ENCODE data around the gene TTC22. TPM values are rescaled to one million over a fixed set of nuclear protein-coding genes. Genes with fewer than 3 reads are reported as not detected.

Gene TTC22
- total RNA-seq, result 1 to 10 TPM; 4.8 to 5.3 TPM

- Mint-ChIP-seq H3K36me3 (no peaks in the 10 kb centered on the region), H3K4me1 (peaks cover 41% of the 10 kb centered on the region), H3K27ac (peak within 1 kb of the TSS; percentile 81), H3K9me3 (no peaks in the 10 kb centered on the region), H3K4me3 (peak within 1 kb of the TSS; percentile 86), H3K27me3 (no peaks in the 10 kb centered on the region)
- DNase-seq, result peak; percentile 77
Observed at GRCh38 chr1:54800899-54801759, at the start of gene TTC22. TTC22 (minus strand) TSS chr1:54801323; CDS start chr1:54801163, 160 bp downstream.

- peaks cover 18% of the 10 kb centered on the region for H3K36me3 Mint-ChIP-seq
- H3K4me3 Mint-ChIP-seq, result no peak overlapping the region
- no peaks in the 10 kb centered on the region for H3K4me1 Mint-ChIP-seq
- H3K27ac Mint-ChIP-seq, result no peak overlapping the region
- H3K9me3 Mint-ChIP-seq, result no peaks in the 10 kb centered on the region
- no peaks in the 10 kb centered on the region for H3K27me3 Mint-ChIP-seq
- no peak for DNase-seq
Observed at GRCh38 chr1:54850737-54851136, 49.6 kb upstream of the TTC22 start.

- Mint-ChIP-seq H3K4me3 (no peak overlapping the region), H3K27me3 (no peaks in the 10 kb centered on the region), H3K4me1 (no peaks in the 10 kb centered on the region), H3K9me3 (no peaks in the 10 kb centered on the region), H3K36me3 (peaks cover 18% of the 10 kb centered on the region), H3K27ac (no peak overlapping the region)
- no peak for DNase-seq
Observed at GRCh38 chr1:54850069-54850730, 49.1 kb upstream of the TTC22 start.

DNA sequence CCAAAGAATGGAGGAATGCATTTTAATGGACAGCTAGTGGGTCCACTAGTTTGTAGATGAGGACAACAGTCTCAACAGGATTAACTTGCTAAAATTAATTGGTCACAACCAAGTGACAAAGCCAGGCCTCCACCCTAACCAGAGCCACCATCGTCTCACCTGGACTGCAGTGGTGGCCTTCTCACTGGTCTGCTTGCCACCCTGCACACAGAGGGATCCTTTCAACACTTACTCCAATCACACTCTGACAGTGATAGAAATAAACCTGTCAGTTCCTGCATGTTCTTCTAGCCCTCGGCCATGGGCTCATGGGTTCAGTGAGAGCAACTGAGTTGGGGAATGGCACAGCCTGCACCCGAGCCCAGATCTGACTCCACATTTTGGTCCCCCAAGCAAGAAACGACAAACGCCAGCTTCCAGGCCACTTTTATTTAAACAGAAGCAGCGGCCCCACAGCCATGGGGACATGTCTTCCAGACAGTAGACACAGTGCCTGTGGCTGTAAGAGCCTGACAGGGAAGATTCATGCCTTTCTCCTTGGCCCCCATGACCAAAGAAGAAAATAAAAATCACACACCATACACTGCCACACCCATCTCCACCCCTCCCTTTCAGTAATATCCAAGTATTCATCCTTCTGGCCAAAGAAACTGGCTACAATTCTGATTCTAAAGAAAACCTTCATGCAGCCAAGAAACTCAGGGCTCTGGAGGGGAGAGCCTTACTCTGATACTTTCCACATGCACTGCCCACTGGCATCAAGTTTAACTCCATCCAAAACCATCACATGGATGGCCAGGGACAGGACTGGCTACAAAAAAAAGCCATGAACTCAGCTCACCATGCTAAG lies 48.3 kb upstream of the TTC22 start:
- Mint-ChIP-seq H3K4me3 (no peak overlapping the region), H3K27me3 (no peaks in the 10 kb centered on the region), H3K27ac (no peak overlapping the region), H3K36me3 (peaks cover 18% of the 10 kb centered on the region), H3K4me1 (no peaks in the 10 kb centered on the region), H3K9me3 (no peaks in the 10 kb centered on the region)
- no peak for DNase-seq

DNA sequence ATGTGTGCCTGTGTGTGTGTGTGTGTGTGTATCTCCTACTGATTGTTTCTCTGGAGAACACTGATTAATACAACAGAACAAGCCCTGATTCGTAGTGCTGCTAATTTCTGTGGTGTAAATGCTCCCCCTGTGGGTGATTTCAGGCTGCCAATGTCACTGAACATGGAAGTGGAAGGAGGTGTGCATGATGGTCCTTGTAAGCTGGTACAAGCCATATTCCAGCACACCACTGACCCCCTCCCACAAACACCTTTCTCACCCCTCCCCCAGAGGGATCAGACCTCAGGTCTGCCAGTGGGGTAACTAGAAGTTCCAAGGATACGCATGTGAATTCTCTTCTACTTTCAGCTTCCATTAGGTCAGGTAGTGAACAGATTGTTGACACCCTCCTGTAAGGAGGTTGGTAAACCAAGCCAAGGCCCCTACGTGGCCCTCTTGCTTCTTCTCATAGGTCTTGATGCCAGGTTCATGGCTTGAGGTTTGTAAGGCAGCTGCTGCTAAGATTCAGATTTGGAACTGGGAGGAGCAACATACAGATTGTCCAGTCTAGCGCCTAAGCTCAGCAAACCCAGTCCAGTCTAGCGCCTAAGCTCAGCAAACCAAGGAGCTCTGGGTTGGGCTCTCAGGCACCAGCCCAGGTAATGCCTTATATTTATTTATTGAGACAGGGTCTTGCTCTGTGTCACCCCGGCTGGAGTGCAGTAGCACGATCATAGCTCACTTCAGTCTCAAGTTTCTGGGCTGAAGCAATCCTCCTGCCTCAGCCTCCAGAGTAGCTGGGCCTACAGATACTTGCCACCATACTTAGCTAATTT lies 47.2 kb upstream of the TTC22 start:
- Mint-ChIP-seq H3K27me3 (no peaks in the 10 kb centered on the region), H3K4me1 (no peaks in the 10 kb centered on the region), H3K9me3 (no peaks in the 10 kb centered on the region), H3K36me3 (peaks cover 11% of the 10 kb centered on the region), H3K4me3 (no peak overlapping the region), H3K27ac (no peak overlapping the region)
- no peak for DNase-seq

GRCh38 chr1:54846716-54847284 lies 45.7 kb upstream of the TTC22 start:
- H3K4me3 Mint-ChIP-seq, result no peak overlapping the region
- H3K9me3 Mint-ChIP-seq, result no peaks in the 10 kb centered on the region
- peaks cover 9% of the 10 kb centered on the region for H3K36me3 Mint-ChIP-seq
- H3K27me3 Mint-ChIP-seq, result no peaks in the 10 kb centered on the region
- no peaks in the 10 kb centered on the region for H3K4me1 Mint-ChIP-seq
- no peak overlapping the region for H3K27ac Mint-ChIP-seq
- no peak for DNase-seq

GRCh38 chr1:54846301-54846700 lies 45.2 kb upstream of the TTC22 start:
- no peak overlapping the region for H3K27ac Mint-ChIP-seq
- peaks cover 7% of the 10 kb centered on the region for H3K36me3 Mint-ChIP-seq
- no peaks in the 10 kb centered on the region for H3K27me3 Mint-ChIP-seq
- H3K4me1 Mint-ChIP-seq, result no peaks in the 10 kb centered on the region
- no peak for DNase-seq
- H3K4me3 Mint-ChIP-seq, result no peak overlapping the region
- H3K9me3 Mint-ChIP-seq, result no peaks in the 10 kb centered on the region

DNA sequence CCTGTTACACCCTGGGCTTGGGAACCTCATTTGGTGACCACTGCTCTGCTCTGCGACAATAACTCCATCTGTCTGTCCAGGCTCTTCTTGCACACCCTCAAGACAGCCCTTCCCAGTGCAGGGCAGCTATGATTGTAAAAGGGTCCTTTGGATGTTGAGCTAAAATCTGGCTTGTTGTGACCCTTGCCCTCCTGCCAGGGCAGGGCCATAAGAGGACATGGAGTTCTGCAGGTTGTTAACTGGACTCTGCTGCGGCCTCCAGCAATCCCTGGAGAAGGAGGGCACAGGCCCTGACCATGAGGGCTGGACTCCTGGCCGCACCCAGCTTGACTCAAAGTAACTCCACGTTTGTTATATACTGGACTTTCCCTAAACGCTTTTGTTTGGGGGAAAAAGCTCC lies 44.6 kb upstream of the TTC22 start:
- Mint-ChIP-seq H3K9me3 (no peaks in the 10 kb centered on the region), H3K27ac (no peak overlapping the region)

DNA sequence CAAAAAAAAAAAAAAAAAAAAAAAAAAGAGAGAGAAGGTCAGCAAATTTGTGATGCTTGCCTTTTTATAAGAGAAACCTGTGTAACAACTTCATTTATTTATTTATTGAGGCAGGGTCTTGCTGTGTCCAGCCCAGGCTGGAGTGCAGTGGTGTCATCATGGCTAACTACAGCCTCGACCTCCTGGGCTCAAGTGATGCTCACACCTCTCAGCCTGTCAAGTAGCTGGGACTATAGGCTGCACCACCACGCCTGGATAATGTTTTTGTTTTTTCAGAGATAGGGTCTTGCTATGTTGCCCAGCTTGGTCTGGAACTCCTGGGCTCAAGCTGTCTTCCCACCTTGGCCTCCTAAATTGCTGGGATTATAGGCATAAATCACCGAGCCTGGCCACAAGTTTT lies 43.4 kb upstream of the TTC22 start:
- no peak for DNase-seq
- no peak overlapping the region for H3K27ac Mint-ChIP-seq

More for the DNA sequence above, 44.6 kb upstream of the TTC22 start:
- no peak for DNase-seq
- Mint-ChIP-seq H3K4me3 (no peak overlapping the region), H3K27me3 (no peaks in the 10 kb centered on the region), H3K36me3 (peaks cover 5% of the 10 kb centered on the region), H3K4me1 (no peaks in the 10 kb centered on the region)

GRCh38 chr1:54843449-54843848 lies 42.3 kb upstream of the TTC22 start:
- Mint-ChIP-seq H3K27ac (no peak overlapping the region), H3K27me3 (no peaks in the 10 kb centered on the region), H3K4me3 (no peak overlapping the region), H3K36me3 (no peaks in the 10 kb centered on the region), H3K9me3 (no peaks in the 10 kb centered on the region), H3K4me1 (no peaks in the 10 kb centered on the region)
- no peak for DNase-seq

More for the DNA sequence above, 43.4 kb upstream of the TTC22 start:
- no peaks in the 10 kb centered on the region for H3K36me3 Mint-ChIP-seq
- H3K4me1 Mint-ChIP-seq, result no peaks in the 10 kb centered on the region
- no peak overlapping the region for H3K4me3 Mint-ChIP-seq
- H3K9me3 Mint-ChIP-seq, result no peaks in the 10 kb centered on the region
- no peaks in the 10 kb centered on the region for H3K27me3 Mint-ChIP-seq

DNA sequence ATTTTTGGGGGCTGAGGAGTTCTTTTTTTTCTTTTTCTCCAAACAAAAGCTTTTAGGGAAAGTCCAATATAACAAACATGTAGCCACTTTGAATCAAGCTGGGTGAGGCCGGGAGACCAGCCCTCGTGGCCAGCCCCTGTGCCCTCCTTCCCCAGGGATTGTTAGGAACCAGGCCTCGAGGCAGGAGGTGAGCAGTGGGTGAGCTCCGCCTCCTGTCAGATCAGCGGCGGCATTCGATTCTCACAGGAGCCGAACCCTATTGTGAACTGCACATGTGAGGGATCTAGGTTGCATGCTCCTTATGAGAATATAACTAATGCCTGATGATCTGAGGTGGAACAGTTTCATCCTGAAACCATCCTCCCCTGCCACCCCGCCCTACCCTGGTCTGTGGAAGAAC lies 41.8 kb upstream of the TTC22 start:
- Mint-ChIP-seq H3K27me3 (no peaks in the 10 kb centered on the region), H3K4me1 (no peaks in the 10 kb centered on the region), H3K9me3 (no peaks in the 10 kb centered on the region), H3K36me3 (no peaks in the 10 kb centered on the region), H3K4me3 (no peak overlapping the region), H3K27ac (no peak overlapping the region)
- no peak for DNase-seq

DNA sequence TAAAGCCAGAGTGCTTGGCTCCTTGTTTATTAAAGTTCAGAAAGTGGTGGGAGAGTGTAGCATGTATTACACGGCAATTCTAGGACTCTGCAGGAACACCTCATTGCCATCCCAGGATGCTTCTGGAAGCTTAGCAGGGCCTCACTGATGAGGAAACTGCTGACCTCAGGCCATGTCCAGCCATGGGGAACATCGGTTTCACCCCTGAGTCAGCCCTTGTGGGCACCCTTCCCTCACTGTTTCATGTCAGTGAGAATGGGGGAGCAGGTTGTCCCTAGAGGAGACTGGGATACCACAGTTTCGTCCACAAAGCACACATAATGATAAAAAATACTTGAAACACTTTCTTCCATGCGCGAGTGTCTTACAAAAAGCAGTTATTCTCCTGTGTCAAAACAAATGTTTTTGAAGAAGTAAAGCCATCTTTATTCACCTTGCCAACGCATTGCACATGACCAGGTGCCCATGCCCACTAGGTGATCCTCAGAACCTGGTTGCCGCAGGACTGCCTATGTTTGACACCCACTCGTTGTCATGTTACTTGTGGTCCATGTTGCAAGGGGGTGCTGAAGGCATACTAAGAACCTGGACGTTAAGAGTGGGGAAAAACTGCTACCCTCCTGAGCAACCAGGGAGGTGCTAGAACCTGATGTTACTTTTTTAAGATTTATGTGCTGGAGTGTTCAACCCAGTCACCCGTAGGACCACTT lies 41.2 kb upstream of the TTC22 start:
- Mint-ChIP-seq H3K4me3 (no peak overlapping the region), H3K27ac (no peak overlapping the region), H3K4me1 (no peaks in the 10 kb centered on the region), H3K36me3 (no peaks in the 10 kb centered on the region), H3K9me3 (no peaks in the 10 kb centered on the region), H3K27me3 (no peaks in the 10 kb centered on the region)
- DNase-seq, result no peak

DNA sequence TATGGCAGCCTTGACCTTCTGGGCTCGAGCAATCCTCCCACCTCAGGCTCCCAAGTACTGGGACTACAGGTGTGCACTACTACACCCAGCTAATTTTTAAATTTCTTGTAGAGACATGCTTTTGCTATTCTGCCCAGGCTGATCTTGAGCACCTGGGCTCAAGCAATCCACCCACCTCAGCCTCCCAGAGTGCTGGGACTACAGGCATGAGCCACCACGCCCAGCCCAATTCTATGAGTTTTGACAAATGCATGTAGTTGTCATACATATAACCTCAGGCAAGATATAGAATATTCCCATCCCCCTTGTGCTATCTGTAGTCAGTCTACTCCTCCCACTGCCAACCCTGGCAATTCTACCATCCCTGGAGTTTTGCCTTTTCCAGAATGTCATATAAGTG lies 38.7 kb upstream of the TTC22 start:
- Mint-ChIP-seq H3K27me3 (peaks cover 7% of the 10 kb centered on the region), H3K9me3 (no peaks in the 10 kb centered on the region), H3K4me3 (no peak overlapping the region), H3K36me3 (no peaks in the 10 kb centered on the region), H3K27ac (no peak overlapping the region), H3K4me1 (no peaks in the 10 kb centered on the region)
- no peak for DNase-seq

All from activated naive CD8-positive, alpha-beta T cell treated with anti-CD3 and anti-CD28 coated beads for 36 hours (primary cell).